ENCODE results near the gene TRPV5.
A peak's percentile ranks its signal among the peaks of the same experiment; 100 is the strongest.

GRCh38 chr7:142885311-142886230, 48.0 kb downstream of the TRPV5 start, which contains the start of gene TRPV6:
- TF ChIP-seq CTCF (IDR thresholded peaks at IDR 0.05) (no peak), POLR2A (IDR thresholded peaks at IDR 0.05) (peak in 1 of 2 donors; percentile 57)
